IMR-90 (cell line): ENCODE data around the gene CFAP251. TPM values are rescaled to one million over a fixed set of nuclear protein-coding genes. Genes with fewer than 3 reads are reported as not detected.

Experiments used
- ATAC-seq: fragments of 200-7000 bp; cut with Tn5 transposase; 2 replicates; pipeline ENCODE4 v1.9.1; 2020; ENCODE audit warnings: low read depth, mild to moderate bottlenecking, moderate library complexity
- BruUV-seq: library from RNA; stranded (reverse); fragments of 400-500 nt; replicated peaks from 2 replicates; lab custom pipeline; 2021; lab: Mats Ljungman, UMichigan
- CTCF ChIA-PET: fragments of 300-600 bp; formaldehyde crosslinking; extraction: SDS; loops from one replicate; lab custom pipeline; 2021; ENCODE audit warnings: antibody characterized with exemption; lab: Yijun Ruan, JAX
- POLR2A ChIA-PET: fragments of 300-600 bp; sonication (Branson Sonifier 250); formaldehyde crosslinking; loops from one replicate; lab custom pipeline; 2022; ENCODE audit warnings: antibody characterized with exemption; ENCODE audit not compliant: unreplicated experiment; lab: Charles Lee
- DNase-seq: peaks from one replicate; pipeline ENCODE4 v3.0.0; 2013
- H2AFZ ChIP-seq: replicated peaks from 2 replicates; pipeline ENCODE3; 2013; ENCODE audit warnings: low read length, mild to moderate bottlenecking; ENCODE audit not compliant: poor library complexity
- H2AK5ac ChIP-seq: 2 replicates; pipeline ENCODE4 v1.6.1; 2013; ENCODE audit warnings: low read depth, low read length, inconsistent platforms
- H2AK9ac ChIP-seq: replicated peaks from 2 replicates; pipeline ENCODE3; 2013; ENCODE audit warnings: mild to moderate bottlenecking, low read depth, low read length, moderate library complexity; ENCODE audit not compliant: poor library complexity
- H2BK120ac ChIP-seq: 2 replicates; pipeline ENCODE4 v1.6.1; 2013; ENCODE audit warnings: low read depth, low read length, inconsistent platforms
- H2BK15ac ChIP-seq: 3 replicates; pipeline ENCODE4 v1.6.1; 2013; ENCODE audit warnings: low read depth, low read length, inconsistent platforms
- H2BK20ac ChIP-seq: 2 replicates; pipeline ENCODE4 v1.6.1; 2013; ENCODE audit warnings: low read depth, mild to moderate bottlenecking, inconsistent platforms, low read length, moderate library complexity
- H2BK5ac ChIP-seq: 2 replicates; pipeline ENCODE4 v1.6.1; 2013; ENCODE audit warnings: mild to moderate bottlenecking, low read depth, low read length, inconsistent platforms; ENCODE audit not compliant: poor library complexity, severe bottlenecking
- H3K14ac ChIP-seq: replicated peaks from 2 replicates; pipeline ENCODE4 v1.6.1; 2013; ENCODE audit warnings: low read depth, low read length, inconsistent platforms
- H3K18ac ChIP-seq: 2 replicates; pipeline ENCODE4 v1.6.1; 2013; ENCODE audit warnings: low read depth, low read length, control low read depth
- H3K23ac ChIP-seq: 2 replicates; pipeline ENCODE4 v1.6.1; 2013; ENCODE audit warnings: low read depth, low read length, inconsistent platforms
- H3K27ac ChIP-seq: 2 replicates; pipeline ENCODE4 v1.5.1; 2013; ENCODE audit warnings: mild to moderate bottlenecking, control low read depth, low read length; ENCODE audit not compliant: insufficient read depth
- H3K27me3 ChIP-seq: 2 replicates; pipeline ENCODE4 v1.6.1; 2013; ENCODE audit warnings: low read length; ENCODE audit not compliant: control insufficient read depth, insufficient read depth
- H3K36me3 ChIP-seq: 2 replicates; pipeline ENCODE4 v1.6.1; 2013; ENCODE audit warnings: low read length, mixed read lengths; ENCODE audit not compliant: control insufficient read depth, insufficient read depth
- H3K4ac ChIP-seq: 2 replicates; pipeline ENCODE4 v1.6.1; 2013; ENCODE audit warnings: low read depth, low read length, inconsistent platforms
- H3K4me1 ChIP-seq: 2 replicates; pipeline ENCODE4 v1.6.1; 2013; ENCODE audit warnings: low read length, mixed read lengths; ENCODE audit not compliant: control insufficient read depth, insufficient read depth
- H3K4me2 ChIP-seq: 2 replicates; pipeline ENCODE4 v1.6.1; 2013; ENCODE audit warnings: low read depth, mild to moderate bottlenecking, control low read depth, low read length, moderate library complexity
- H3K4me3 ChIP-seq: 2 replicates; pipeline ENCODE4 v1.5.1; 2013; ENCODE audit warnings: low read depth, mild to moderate bottlenecking, control low read depth, low read length, moderate library complexity; ENCODE audit not compliant: insufficient read depth
- H3K56ac ChIP-seq: 2 replicates; pipeline ENCODE4 v1.6.1; 2013; ENCODE audit warnings: low read length, inconsistent platforms; ENCODE audit not compliant: insufficient read depth; ENCODE audit errors: extremely low read depth
- H3K79me1 ChIP-seq, 2 experiments: 2 replicates each; pipeline ENCODE4 v1.6.1; 2013; ENCODE audit warnings: low read length in 2 of 2, inconsistent platforms in 1 of 2, low read depth in 1 of 2
- H3K9ac ChIP-seq: 2 replicates; pipeline ENCODE4 v1.6.1; 2013; ENCODE audit warnings: low read depth, low read length, control low read depth
- H3K9me1 ChIP-seq: 2 replicates; pipeline ENCODE4 v1.6.1; 2013; ENCODE audit warnings: low read length, inconsistent platforms; ENCODE audit not compliant: insufficient read depth
- H3K9me3 ChIP-seq: 2 replicates; pipeline ENCODE4 v1.6.1; 2013; ENCODE audit warnings: low read length; ENCODE audit not compliant: control insufficient read depth, insufficient read depth
- H4K20me1 ChIP-seq: 2 replicates; pipeline ENCODE4 v1.6.1; 2013; ENCODE audit warnings: low read length, inconsistent platforms; ENCODE audit not compliant: insufficient read depth
- H4K5ac ChIP-seq: 2 replicates; pipeline ENCODE4 v1.6.1; 2013; ENCODE audit warnings: mild to moderate bottlenecking, low read depth, low read length, control low read depth
- H4K8ac ChIP-seq, 2 experiments: 2 replicates each; pipeline ENCODE4 v1.6.1; 2013; ENCODE audit warnings: low read depth in 2 of 2, low read length in 2 of 2, control low read depth in 1 of 2, inconsistent platforms in 1 of 2
- H4K91ac ChIP-seq: 2 replicates; pipeline ENCODE4 v1.6.1; 2013; ENCODE audit warnings: low read depth, low read length, inconsistent platforms; ENCODE audit not compliant: insufficient read depth
- CTCF ChIP-seq: conservative IDR thresholded peaks from 2 replicates; pipeline ENCODE4 v1.5.1; 2012; ENCODE audit warnings: mild to moderate bottlenecking, low read depth, low read length, improper control_type of control experiment
- USF2 ChIP-seq: fragments of 150-350 bp; IDR thresholded peaks from 2 replicates; pipeline ENCODE4 v1.6.1; 2017; ENCODE audit warnings: mild to moderate bottlenecking, antibody characterized with exemption, low read length, low read depth
- WGBS, 2 experiments: methylation state at CpG; one replicate each; pipeline versions ENCODE4 v1.1.5 to v1.1.7; 2013; ENCODE audit warnings: missing lambda C conversion rate in 2 of 2; ENCODE audit not compliant: insufficient read length in 1 of 2; ENCODE audit errors: extremely low coverage in 2 of 2; 5-methylcytosine and 5-hydroxymethylcytosine counted together
- dilution Hi-C: fragments of 300-500 bp; cut with HindIII; formaldehyde crosslinking; loops from one replicate; pipeline ENCODE4 v1.14.3; 2018; ENCODE audit warnings: low sequenced_read_pairs; ENCODE audit not compliant: unreplicated experiment
- in situ Hi-C: fragments of 300-500 bp; cut with MboI; formaldehyde crosslinking; loops from 3 replicates; pipeline ENCODE4 v1.14.3; 2019; ENCODE audit warnings: low sequenced_read_pairs, inconsistent platforms, mixed read lengths
- intact Hi-C: fragments of 100-400 bp; cut with micrococcal nuclease; formaldehyde crosslinking; loops from 2 replicates; pipeline ENCODE4 v1.10.0; 2022
- polyA plus RNA-seq, 3 experiments: library from polyadenylated mRNA; depleted of rRNA; stranded (reverse); fragments of >200 nt; gene quantifications; 2 replicates each; pipeline ENCODE4 v1.2.3, GENCODE V29; 2012; ENCODE audit warnings: low replicate concordance in 1 of 3
- total RNA-seq: library from RNA; depleted of rRNA; stranded (reverse); fragments of >200 nt; gene quantifications from 2 replicates; pipeline ENCODE4 v1.2.3, GENCODE V29; 2012

The CFAP251 gene
- total and polyA plus RNA-seq, 2 of the 4 experiments (the other 2 are of a cell fraction), result 7.8 to 9.1 TPM

- dilution Hi-C loops, result no loop called here
- POLR2A ChIA-PET, result no interaction called here
- intact Hi-C loops, result no loop called here
Observed at GRCh38 chr12:121970581-121971300, 52.3 kb downstream of the CFAP251 start.

More at GRCh38 chr12:121970581-121971300, 52.3 kb downstream of the CFAP251 start:
- Histone ChIP-seq H2BK15ac (no peak overlapping the region), H3K9ac (no peak overlapping the region), H3K4me2 (no peak overlapping the region), H3K9me1 (peaks cover 4% of the 10 kb centered on the region; the same call in 1 of the 2 replicates), H3K27me3 (no peaks in the 10 kb centered on the region), H4K5ac (no peak overlapping the region), H2BK20ac (no peak overlapping the region), H4K8ac (no peak overlapping the region), H2AFZ (no peak overlapping the region), H3K27ac (no peak overlapping the region), H3K56ac (no peak overlapping the region), H3K9me3 (peaks cover 4% of the 10 kb centered on the region; the same call in 1 of the 2 replicates), H3K36me3 (peaks cover 13% of the 10 kb centered on the region; the same call in 1 of the 2 replicates), H3K14ac (no peak overlapping the region), H3K18ac (no peak overlapping the region), H3K23ac (no peak overlapping the region), H2AK9ac (no peak overlapping the region), H3K4me1 (no peaks in the 10 kb centered on the region), H3K79me1 (no peaks in the 10 kb centered on the region), H2AK5ac (no peak overlapping the region), H4K20me1 (no peaks in the 10 kb centered on the region), H3K4me3 (no peak overlapping the region), H2BK5ac (no peak overlapping the region), H3K4ac (no peak overlapping the region), H4K91ac (no peak overlapping the region), H2BK120ac (no peak overlapping the region)
- CTCF ChIA-PET, result interaction anchor here (0.9 kb wide), 1 partner anchor 52 kb away, joined by 3 read pairs; the partner anchor contains the start of gene CFAP251
- no peak for DNase-seq
- no TSS peak for BruUV-seq
- ATAC-seq, result no peak
- in situ Hi-C loops, result no loop called here
- TF ChIP-seq USF2 (no peak), CTCF (no peak)
- WGBS, 2 experiments, result no CpG with 5 or more reads among the region's 6 CpGs
